ENCODE data around the gene CXXC1.
"Not testable (repeated sequence)": the region's sequence is repeated elsewhere in the genome, so short reads cannot be mapped to it uniquely, and the experiment has no call there.

Gene CXXC1

GRCh38 chr18:50297621-50298442 lies 10.3 kb upstream of the CXXC1 start:
- DNase-seq: peak; percentile 92

GRCh38 chr18:50293039-50293438 lies 5.5 kb upstream of the CXXC1 start:
- no peak for DNase-seq

GRCh38 chr18:50289108-50289443 lies 1.6 kb upstream of the CXXC1 start:
- DNase-seq: no peak

GRCh38 chr18:50288348-50289107 lies 1.0 kb upstream of the CXXC1 start:
- not testable (repeated sequence) for DNase-seq

GRCh38 chr18:50287028-50287440 lies 458 bp downstream of the CXXC1 start:
- DNase-seq: no peak

GRCh38 chr18:50286391-50287027 lies 983 bp downstream of the CXXC1 start:
- peak; percentile 79 for DNase-seq

- DNase-seq: no peak
Observed at GRCh38 chr18:50285631-50286321, 1.7 kb downstream of the CXXC1 start.

- no peak for DNase-seq
Observed at GRCh38 chr18:50285071-50285470, 2.4 kb downstream of the CXXC1 start.

- DNase-seq: no peak
Observed at GRCh38 chr18:50284255-50284885, 3.1 kb downstream of the CXXC1 start.

GRCh38 chr18:50283469-50284209 lies 3.9 kb downstream of the CXXC1 start:
- no peak for DNase-seq

- no peak for DNase-seq
Observed at GRCh38 chr18:50282521-50283335, 4.8 kb downstream of the CXXC1 start.

GRCh38 chr18:50281972-50282520 lies 5.4 kb downstream of the CXXC1 start:
- DNase-seq: no peak

- peak; percentile 99 for DNase-seq
Observed at GRCh38 chr18:50281295-50281971, 6.1 kb downstream of the CXXC1 start, which contains the start of gene MBD1. MBD1 (minus strand) TSS chr18:50281523; CDS start chr18:50279992, 1,531 bp downstream.

GRCh38 chr18:50280707-50281294 lies 6.7 kb downstream of the CXXC1 start:
- DNase-seq: no peak

GRCh38 chr18:50279752-50280151 lies 7.7 kb downstream of the CXXC1 start:
- no peak for DNase-seq

- no peak for DNase-seq
Observed at GRCh38 chr18:50277942-50278341, 9.6 kb downstream of the CXXC1 start.

GRCh38 chr18:50276452-50276851 lies 11.0 kb downstream of the CXXC1 start:
- DNase-seq: no peak

- DNase-seq: no peak
Observed at GRCh38 chr18:50275503-50276036, 11.9 kb downstream of the CXXC1 start.

GRCh38 chr18:50274941-50275340 lies 12.6 kb downstream of the CXXC1 start:
- no peak for DNase-seq

Data from hematopoietic multipotent progenitor cell treated with erythropoietin and hydrocortisone succinate and interleukin-3 and kit ligand, for 4 days (in vitro differentiated cells).